ENCODE results near the gene STPG2. TPM values are rescaled to one million over a fixed set of nuclear protein-coding genes. Genes with fewer than 3 reads are reported as not detected.

STPG2 gene
- total RNA-seq, 4 donors from 2014 or later = 0.90 to 2.4 (median 1.5) TPM

GRCh38 chr4:97900229-97900628 lies 243.0 kb downstream of the STPG2 start:
- no peak overlapping the region for H3K27ac ChIP-seq
- TF ChIP-seq POLR2A (IDR thresholded peaks at IDR 0.05) (no peak), EP300 (IDR thresholded peaks at IDR 0.05) (no peak), CTCF (IDR thresholded peaks at IDR 0.05) (no peak)
- WGBS, 2 donors = 81% methylated on average over 2 of the region's 2 CpGs
- no peaks in the 10 kb centered on the region for H3K4me1 ChIP-seq
- no peak overlapping the region for H3K4me3 ChIP-seq
- H3K36me3 ChIP-seq = no peaks in the 10 kb centered on the region
- no peaks in the 10 kb centered on the region for H3K27me3 ChIP-seq
- H3K9me3 ChIP-seq = peaks cover 0 to 21% (median 0%) of the 10 kb centered on the region in 4 donors
- DNase-seq (ENCODE audit: low spot score in 2 of 2) = no peak

GRCh38 chr4:97892592-97893266 lies 250.5 kb downstream of the STPG2 start:
- Histone ChIP-seq H3K9me3 (peaks cover 0 to 4% (median 0%) of the 10 kb centered on the region in 4 donors), H3K27ac (no peak overlapping the region), H3K27me3 (no peaks in the 10 kb centered on the region), H3K36me3 (no peaks in the 10 kb centered on the region), H3K4me3 (no peak overlapping the region), H3K4me1 (peaks cover 0 to 19% (median 0%) of the 10 kb centered on the region in 4 donors)
- no peak for TF ChIP-seq POLR2A (IDR thresholded peaks at IDR 0.05)
- no peak for TF ChIP-seq CTCF (IDR thresholded peaks at IDR 0.05)
- TF ChIP-seq EP300 (IDR thresholded peaks at IDR 0.05) = no peak
- no peak for DNase-seq (ENCODE audit: low spot score in 2 of 2)
- WGBS, 2 donors = 21 to 31% methylated on average over 1 of the region's 1 CpG

- H3K36me3 ChIP-seq = no peaks in the 10 kb centered on the region
- TF ChIP-seq CTCF (IDR thresholded peaks at IDR 0.05) (no peak), EP300 (IDR thresholded peaks at IDR 0.05) (no peak), POLR2A (IDR thresholded peaks at IDR 0.05) (no peak)
- no peak overlapping the region for H3K4me3 ChIP-seq
- no peak overlapping the region for H3K27ac ChIP-seq
- DNase-seq (ENCODE audit: low spot score in 2 of 2) = no peak
- no peaks in the 10 kb centered on the region for H3K9me3 ChIP-seq
- no peaks in the 10 kb centered on the region for H3K4me1 ChIP-seq
- 83 to 86% methylated on average over 2 of the region's 2 CpGs for WGBS, 2 donors
- no peaks in the 10 kb centered on the region for H3K27me3 ChIP-seq
These were observed 263.3 kb downstream of the STPG2 start for GRCh38 chr4:97879942-97880341.

- H3K4me1 ChIP-seq = peaks cover 0 to 6% (median 1%) of the 10 kb centered on the region in 4 donors
These were observed 275.2 kb downstream of the STPG2 start for GRCh38 chr4:97868097-97868496.

More at GRCh38 chr4:97868097-97868496, 275.2 kb downstream of the STPG2 start:
- H3K4me3 ChIP-seq = no peak overlapping the region
- no peaks in the 10 kb centered on the region for H3K27me3 ChIP-seq
- H3K27ac ChIP-seq = no peak overlapping the region
- 58 to 61% methylated on average over 4 of the region's 4 CpGs for WGBS, 2 donors
- H3K9me3 ChIP-seq = peaks cover 0 to 6% (median 0%) of the 10 kb centered on the region in 4 donors
- no peaks in the 10 kb centered on the region for H3K36me3 ChIP-seq
- no peak for DNase-seq (ENCODE audit: low spot score in 2 of 2)
- no peak for TF ChIP-seq POLR2A (IDR thresholded peaks at IDR 0.05)
- no peak for TF ChIP-seq EP300 (IDR thresholded peaks at IDR 0.05)
- TF ChIP-seq CTCF (IDR thresholded peaks at IDR 0.05) = no peak
